H4 (cell line): ENCODE results near the gene GALNT17. TPM values are rescaled to one million over a fixed set of nuclear protein-coding genes. Genes with fewer than 3 reads are reported as not detected.

Experiments
- DNase-seq: peaks from one replicate; pipeline ENCODE4 v3.0.0-alpha.2; 2015; ENCODE audit warnings: low spot score
- total RNA-seq: library from RNA; depleted of rRNA; stranded (reverse); fragments of >200 nt; shearing (Covaris generic); gene quantifications from 2 replicates; pipeline ENCODE4 v1.2.3, GENCODE V29; 2014

The GALNT17 gene
- total RNA-seq, 1 experiment from 2014 or later, result 0.70 TPM

DNA sequence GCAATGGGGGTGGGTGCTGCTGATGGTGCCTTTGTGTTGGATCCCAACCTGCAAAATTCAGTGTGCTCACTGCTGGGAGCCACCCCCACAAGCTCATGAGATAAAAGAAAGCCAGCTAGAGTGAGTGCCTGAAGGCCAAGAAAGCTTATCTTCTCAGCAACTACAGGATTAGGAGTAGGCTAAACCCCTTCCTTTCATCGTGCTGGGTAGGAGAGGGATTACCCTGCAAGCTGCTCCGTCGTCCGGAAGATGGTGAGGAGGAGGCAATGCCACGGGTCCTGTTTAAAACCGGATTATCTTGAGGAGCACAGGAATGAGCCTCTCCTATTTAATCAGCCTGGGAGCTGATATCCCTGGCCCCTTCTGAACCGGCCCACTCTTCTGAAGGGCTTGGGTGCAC lies 258.0 kb downstream of the GALNT17 start:
- no peak for DNase-seq

DNA sequence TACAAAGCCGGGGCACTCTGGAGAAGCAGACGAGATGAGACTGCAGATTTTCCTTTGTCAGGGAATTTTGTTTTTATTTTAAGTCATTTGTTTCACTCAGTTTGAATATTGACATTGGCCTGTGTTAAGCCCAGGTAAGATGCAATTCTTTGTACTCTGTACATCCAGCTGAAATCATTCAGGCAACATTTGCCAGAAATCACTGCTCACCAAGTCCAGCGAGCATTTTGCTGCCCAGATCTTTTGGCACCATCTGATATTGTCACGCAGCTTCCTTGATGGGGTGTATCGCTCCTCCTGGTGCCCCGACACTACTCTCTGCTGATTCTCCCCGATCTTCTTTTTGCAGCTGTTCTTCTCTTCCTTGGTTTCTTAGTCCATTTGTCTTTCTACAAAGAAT lies 261.7 kb downstream of the GALNT17 start:
- no peak for DNase-seq

DNA sequence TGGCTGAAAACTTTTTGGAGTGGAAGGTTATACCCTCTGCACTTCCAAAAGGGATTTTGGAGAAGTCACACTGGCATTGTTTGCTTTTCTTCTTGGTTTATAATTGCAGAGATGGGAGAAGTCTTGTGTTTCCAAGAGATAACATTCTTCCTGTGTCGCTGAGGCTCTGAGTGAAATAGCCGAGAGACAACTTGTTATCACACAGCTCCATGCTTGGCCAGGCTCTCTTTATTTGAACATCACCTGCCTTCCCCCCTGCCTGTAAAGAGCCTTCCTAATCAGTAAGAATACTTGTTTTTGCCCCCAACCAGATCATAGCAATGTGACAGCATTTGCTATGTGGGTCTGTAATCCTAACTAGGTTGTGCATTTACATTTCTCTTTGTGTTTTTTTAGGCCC lies 270.7 kb downstream of the GALNT17 start:
- no peak for DNase-seq

DNA sequence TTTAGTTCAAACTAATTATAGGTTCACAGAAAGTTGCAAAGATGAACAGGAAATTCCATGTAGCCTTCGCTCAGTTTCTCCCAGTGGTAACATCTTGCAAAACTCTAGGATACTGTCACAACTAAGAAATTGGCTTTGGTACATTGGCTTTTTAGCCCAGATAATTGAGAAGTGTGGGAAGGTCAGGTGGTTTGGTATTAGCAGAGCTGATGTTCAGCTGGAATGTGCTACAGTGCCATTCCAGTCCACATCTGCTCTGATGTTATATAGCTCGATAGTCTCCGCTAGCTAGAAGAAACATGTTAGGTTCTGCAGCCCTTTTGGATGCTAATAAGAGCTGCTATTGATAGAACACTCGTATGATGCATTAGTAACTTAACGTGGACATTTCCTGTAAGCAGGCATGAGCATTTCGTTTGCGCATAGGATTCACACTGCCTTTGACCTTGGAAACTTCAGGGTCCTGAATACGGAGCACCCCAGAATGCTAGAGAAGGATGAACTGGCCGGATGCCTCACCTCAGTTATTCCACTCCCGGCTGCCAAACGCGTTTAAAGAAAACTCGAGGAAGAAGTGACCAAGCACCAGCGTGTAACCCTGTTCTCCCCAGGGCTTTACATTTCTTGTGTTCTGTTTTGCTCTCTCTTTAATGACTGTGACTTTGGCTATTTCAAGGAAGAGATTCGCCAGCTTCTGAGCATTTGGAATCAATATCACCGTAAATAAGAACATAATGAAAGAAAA lies 271.4 kb downstream of the GALNT17 start:
- no peak for DNase-seq

DNA sequence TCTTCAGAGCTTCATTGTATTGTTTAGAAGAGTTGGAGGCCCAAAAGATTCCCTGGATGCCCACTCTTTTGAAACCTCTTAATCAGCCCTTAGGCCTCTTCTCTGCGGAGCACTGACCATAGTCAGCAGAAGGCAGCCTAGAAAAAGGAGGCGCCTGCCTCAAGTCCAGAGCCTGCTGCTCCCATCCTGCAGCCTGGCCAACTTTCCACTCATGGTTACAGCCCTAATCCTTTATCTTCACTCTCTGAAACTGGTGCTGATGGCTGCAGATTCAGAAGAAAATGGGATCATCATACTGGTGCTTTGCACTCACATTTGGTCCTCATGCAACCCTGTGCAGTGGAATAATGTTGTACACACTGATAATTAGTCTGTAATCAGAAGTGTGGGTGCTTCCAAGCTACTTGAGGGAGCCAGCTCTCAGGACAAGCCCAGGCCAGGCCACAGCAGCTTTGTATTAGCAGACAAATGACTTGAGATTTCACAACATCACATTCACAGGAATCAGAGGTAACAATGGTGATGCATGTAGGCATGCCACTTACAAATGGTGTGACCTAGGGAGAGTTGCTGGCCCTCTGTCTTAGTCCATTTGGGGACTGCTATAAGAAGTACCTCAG lies 272.9 kb downstream of the GALNT17 start:
- no peak for DNase-seq

DNA sequence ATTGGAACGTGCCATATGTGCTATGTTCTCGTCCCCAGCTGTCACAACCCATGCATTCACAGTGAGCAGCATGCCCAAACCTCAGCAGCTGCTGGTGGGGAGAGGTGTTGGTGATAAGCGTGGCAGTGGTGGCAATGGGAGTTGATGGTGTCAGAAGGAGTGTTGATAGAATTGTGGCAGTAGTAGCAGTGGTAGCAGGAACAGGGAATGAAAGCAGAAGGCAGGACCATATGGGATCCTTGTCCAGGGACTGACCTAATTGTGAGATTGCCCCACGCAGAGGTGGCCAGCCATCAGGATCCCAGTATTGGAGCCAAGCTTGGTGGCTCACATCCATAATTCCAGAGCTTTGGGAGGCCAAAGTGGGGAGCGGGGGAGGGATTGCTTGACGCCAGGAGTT lies 276.3 kb downstream of the GALNT17 start:
- DNase-seq, result no peak

DNA sequence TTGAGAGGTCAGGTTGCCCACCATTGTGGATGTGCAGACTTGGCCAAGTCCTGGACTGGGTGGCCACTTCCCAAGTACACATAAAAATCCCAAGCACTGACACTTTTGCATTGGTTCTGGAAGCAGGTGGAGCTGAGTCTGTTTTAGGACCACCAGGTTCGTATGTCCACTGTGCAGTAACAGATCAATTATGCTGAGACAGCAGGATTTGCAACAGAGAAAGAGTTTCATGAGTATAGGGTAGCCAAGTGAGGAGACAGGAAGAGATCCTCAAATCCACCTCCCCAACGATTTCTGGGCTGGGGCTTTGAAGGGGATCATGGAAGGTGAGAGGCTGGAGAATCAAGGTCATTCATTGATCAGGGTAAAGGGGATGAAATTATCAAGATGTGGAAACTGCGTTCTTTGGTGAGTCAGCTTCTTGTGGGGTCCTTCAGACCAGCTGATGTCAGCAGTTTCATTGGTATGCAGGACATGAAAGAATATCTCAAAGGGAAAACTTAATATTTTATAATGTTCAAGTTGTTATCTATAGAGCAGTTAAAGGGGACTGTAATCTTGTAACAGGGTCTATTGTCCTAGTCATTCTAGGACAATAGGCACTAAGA lies 277.7 kb downstream of the GALNT17 start:
- DNase-seq, result no peak

DNA sequence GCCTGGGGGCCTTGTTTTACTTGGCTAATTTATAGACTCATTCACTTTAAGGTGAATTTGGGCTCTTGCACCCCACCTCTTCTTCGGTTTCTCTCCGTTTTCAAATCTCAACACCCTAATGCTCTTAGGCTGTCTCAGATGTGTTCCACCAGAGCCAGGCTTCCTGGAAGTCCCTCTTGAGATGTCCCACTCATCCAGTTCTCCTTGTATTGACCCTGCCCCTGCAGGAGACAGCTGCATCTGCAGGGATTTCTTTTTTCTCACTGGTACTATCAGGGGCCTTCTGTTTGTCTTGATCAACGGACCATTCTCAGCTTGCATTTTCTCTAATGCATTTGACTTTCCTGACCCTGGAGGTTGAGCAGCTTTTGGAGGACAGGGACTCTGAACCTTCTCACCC lies 279.5 kb downstream of the GALNT17 start:
- no peak for DNase-seq

DNA sequence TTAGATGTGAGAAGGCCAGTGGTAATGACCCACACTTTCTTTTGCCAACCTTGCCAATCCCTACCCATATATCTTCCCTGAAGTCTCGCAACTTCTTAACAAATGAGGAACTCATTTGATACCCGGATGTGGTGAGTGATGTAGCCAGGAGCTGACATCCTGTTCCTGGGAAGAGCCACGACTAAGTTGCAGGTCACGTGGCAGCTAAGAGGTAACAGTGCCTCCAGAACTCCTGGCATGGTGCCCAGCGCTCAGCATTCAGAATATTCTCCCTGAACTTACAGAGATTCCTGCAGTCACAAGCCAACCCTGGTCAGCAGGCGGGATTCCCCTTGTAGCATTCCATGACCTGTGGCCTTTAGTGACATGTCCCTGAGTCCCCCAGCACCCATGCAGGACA lies 282.5 kb downstream of the GALNT17 start:
- DNase-seq, result peak; percentile 89

DNA sequence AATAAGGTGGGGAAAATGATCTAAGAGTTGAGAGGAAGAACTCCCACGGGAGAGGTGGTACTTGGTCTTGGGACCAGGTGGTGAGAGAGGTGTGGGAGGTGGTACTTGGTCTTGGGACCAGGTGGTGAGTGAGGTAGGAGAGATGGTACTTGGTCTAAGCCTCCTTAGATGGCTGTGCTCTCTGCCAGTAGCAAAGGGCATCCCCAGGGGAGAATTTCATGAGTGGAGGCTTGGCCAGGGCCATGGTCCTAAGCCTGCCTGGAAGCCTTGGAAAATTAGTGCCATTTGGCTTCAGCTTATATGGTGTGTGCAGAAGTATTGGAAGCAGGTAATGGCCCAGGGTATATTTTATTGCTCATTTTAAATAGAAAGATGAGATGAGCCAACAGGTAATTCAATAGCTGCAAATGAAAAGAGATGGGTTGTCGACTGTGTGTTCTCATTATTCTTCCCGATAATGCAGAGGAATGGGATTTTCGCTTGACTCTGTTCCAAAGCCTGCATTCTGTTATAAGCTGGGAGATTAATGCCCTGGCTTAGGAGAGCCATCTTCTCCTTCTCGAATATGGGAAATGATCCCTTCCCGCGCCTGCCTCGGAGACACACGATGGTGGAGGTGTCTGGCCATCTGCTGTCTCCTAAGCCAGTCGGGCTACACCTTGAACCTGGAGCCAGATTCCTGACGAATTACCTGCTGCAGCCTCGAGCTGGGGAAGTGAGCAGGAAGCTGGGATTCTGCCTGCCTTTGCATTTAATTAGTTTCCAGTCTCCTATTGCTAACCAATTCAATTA lies 287.8 kb downstream of the GALNT17 start:
- no peak for DNase-seq

DNA sequence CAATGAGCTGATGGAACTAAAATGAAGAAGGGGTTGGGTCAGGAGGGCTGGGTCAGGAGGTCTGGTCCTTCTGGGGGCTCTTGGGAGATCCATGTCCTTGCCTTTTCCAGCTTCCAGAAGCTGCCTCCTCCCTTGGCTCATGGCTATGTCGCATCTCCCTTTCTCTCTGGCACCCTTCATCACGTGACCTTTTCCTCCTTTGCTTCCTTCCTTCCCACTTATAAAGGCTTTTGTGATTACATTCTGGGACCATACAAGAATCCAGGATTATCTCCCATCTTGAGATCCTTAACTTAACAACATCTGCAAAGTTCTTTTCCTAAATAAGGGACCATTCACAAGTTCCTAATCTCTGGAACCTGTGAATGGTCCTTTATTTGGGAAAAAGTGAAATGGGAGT lies 290.2 kb downstream of the GALNT17 start:
- DNase-seq, result no peak

DNA sequence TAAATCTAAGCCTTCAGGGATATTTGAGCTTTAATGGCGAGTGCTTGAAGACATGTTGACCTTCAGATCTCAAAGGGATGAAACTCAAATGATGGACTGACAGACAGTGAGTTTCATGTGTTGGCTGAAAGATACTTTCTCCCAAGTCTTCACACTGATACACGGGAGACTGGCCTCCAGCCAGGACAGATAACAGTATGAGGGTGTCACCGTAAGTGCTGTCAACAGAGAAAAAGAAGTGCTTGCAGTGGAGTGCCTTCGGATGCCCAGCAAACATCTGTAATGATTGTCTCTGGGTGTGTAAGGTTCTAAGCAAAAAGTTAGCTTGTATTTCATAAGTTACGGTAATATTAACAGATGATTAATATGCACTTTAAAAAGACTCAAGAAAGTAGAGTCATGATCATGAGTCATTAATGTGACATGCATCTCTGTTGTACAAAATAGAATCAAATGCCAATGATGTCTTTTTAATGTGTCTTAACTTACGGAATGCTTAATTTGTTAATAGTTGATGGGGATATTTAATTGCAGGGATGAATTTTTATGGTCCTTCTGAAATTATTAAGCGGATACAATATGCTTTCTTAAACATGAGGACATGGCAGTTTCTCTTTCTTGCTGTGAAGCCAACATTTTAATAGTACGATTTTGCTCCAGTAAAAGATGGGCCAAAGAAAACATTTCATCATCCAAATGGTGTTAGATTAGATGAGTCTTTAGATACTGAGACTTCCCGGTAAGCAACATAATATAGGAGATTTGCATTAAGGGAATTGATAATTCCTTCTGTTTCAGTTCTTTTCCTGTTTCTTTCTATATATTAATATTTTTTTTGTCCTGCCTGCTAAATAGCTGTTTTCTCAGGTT lies 292.5 kb downstream of the GALNT17 start:
- no peak for DNase-seq

DNA sequence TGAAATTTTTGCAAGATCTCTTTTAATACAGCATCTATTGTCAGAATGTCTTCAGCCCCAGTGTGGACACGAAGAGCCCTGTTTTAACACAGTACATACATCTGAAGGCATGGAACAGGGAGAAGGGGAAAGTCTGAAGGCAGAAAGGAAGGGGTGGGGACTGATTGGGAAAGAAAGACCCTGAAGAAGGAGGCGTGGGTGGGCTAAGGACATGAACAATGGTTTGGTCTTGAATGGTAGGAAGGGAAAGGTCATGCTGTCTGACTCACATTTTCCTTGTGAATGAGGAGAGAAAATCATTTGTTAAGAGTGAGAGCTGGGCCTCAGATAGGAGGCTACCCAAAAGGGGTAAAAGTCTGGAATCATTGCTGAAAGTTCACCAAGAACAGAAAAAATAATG lies 297.1 kb downstream of the GALNT17 start:
- DNase-seq, result no peak

DNA sequence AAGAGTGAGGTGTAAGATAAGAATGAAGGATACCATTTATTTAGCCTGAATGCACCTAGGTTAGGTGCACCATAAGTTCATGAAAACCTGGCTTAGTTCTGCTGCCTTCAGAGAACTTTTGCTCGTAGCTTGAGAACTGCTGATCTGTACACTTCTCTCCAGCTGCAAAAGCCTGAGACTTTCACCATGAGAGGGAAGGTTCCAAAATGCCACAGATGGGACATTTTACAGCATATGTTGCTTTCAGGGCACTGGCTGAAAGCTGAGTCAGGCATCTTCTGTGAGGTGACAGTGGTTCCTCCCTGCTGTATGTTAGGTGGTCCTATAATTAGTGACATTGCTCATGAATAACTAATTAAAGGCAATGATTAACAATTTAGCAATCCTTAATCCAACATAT lies 298.3 kb downstream of the GALNT17 start:
- DNase-seq, result no peak

DNA sequence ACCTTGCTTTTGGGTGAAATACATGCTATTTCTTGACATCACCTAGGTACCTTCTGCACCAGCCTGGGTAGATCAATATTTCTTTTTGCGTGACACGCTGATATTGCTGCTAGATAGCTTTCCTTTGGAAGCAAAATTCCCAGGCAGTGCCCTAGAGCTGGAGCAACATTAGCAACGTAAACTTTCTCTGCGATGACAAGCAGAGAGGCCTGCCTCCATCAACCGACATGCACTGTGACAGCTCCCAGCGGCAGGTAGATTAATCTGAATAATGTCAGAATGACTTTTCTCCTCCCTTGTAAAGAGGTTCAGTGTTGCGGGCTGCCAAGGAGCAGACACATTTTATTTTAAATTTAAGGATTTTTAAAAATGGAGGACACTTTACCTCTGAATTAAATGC lies 307.4 kb downstream of the GALNT17 start:
- no peak for DNase-seq

DNA sequence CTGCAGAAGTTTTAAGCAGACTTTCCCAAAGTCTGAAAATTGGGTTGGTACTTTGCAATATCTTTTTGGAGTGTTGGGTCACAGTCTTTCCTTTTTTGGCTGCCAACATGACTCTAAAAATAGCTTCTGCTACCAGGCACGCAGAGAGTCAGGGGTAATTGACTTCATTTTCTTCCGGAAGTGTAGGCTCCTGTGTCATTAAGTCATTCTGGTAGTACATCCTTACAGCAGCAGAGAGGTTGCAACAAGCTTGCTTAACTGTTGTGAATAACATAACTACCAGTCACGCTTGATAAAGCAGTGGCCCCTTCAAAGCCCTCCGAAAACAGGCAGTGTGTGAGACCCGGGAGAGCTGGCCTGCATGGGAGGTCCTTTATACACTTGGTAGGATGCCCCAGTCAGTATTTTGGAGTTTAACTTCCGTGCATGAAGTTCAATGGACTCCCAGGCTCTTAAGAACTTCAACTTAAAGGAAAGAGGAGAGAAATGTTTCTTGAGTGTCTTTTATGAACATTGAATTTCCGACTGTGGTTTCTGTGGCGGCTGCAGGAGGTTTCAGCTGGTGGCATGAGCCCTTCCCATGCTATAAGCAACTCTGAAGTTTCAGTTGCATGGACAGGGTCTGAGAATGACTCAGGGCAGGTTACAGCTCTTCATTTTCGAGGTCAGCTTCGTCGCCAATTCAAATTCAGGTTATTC lies 310.7 kb downstream of the GALNT17 start:
- peak; percentile 56 for DNase-seq

DNA sequence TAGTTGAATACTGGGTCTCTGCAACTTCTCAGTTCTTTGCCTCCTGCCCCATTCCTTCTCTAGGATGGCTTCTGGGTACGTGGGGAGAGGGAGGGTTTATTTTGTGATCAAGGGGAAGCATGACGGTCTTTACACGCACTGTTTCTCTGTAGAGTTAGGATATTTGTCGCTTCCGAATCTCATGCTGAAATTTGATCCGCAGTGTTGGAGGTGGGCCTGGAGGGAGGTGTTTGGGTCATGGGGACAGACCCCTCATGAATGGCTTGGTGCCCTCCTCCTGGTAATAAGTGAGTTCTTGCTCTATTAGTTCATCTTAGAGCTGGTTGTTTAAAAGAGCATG lies 311.2 kb downstream of the GALNT17 start:
- no peak for DNase-seq

DNA sequence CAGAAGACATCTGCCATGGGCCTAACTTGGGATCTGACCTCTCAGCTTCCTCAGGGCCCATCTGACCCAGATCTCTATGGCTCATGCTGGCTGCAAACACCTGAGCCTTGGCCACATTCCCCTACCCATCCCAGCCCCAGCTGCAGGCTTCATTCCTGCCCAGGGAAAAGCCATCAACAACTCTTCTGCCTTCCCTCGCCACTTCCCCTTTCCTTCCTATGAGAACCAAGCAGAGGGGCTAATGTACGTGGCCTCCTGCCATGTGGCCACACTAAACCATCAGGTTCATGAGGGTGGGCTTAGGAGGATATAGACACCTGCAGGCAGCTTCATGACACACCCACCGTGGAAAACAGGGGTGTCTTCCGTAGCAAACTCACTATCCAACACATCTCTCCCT lies 312.2 kb downstream of the GALNT17 start:
- no peak for DNase-seq

DNA sequence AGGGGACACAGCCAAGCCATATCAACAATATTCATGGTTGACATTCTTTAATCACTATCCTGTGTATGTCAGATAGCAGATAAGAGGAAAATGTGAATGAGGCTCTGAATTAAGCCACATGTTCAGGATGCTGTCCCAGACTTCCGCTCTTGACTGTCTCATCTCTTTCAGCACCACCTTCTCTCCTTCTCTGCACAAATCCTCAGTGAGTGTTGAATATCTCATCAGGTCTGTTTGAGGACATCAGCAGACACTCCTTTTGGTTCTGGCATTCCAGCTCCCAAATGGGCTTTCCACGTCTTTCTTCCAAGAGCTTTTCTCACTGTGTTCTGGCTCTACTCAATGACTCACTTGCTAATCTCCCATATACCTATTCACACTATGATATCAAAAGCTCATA lies 321.7 kb downstream of the GALNT17 start:
- no peak for DNase-seq

DNA sequence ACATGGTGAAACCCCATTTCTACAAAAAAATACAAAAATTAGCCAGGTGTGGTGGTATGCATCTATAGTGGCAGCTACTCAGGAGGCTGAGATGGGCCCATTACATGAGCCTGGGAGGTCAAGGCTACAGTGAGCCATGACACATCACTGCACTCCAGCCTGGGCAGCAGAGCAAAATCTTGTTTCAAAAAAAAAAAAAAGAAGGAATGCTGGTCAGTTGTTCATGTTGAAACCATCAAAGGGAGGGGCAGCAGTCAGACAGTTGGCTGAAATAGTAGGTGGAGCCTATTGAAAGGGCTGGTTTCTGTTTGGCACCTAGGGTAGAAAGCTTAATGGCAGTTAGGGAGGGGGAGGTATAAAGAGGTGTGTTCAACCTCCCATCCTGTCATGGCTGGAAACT lies 323.0 kb downstream of the GALNT17 start:
- DNase-seq, result no peak

DNA sequence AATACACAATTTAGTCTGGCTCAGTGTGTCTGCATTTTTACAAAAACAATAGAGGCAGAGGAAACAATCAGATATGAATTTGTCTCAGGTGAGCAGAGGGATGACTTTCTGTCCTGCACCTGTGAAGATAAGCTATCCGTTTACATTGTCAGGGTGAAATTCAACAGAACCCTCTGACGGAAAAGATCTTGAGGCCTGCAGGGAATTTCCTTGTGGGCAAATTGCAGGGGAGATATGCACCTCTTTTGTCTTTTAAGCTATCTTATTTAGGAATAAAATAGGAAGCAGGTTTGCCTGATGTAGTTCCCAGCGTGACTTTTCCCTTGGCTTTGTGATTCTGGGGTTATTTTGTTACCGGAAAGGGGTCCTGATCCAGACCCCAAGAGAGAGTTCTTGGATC lies 325.1 kb downstream of the GALNT17 start:
- DNase-seq, result no peak
